HG03064 (cell line): ENCODE measurements around the gene FARS2.
"Not testable (repeated sequence)": the region's sequence is repeated elsewhere in the genome, so short reads cannot be mapped to it uniquely, and the experiment has no call there.

Experiments used
- ATAC-seq: cut with Tn5 transposase; IDR thresholded peaks from one replicate; pipeline ENCODE4 v1.9.1; 2021; ENCODE audit warnings: low read depth; ENCODE audit not compliant: unreplicated experiment

Gene FARS2

GRCh38 chr6:5796555-5796954 lies 535.2 kb downstream of the FARS2 start:
- ATAC-seq = not testable (repeated sequence)

GRCh38 chr6:5806406-5806805 lies 545.1 kb downstream of the FARS2 start:
- not testable (repeated sequence) for ATAC-seq

- ATAC-seq = no peak
These were observed 548.1 kb downstream of the FARS2 start for GRCh38 chr6:5809450-5809849.

GRCh38 chr6:5811997-5812396 lies 550.7 kb downstream of the FARS2 start:
- no peak for ATAC-seq

GRCh38 chr6:5813625-5814027 lies 552.3 kb downstream of the FARS2 start:
- peak; percentile 61 for ATAC-seq

- ATAC-seq = peak; percentile 14
These were observed 552.8 kb downstream of the FARS2 start for GRCh38 chr6:5814116-5814515.

GRCh38 chr6:5814901-5815300 lies 553.6 kb downstream of the FARS2 start:
- no peak for ATAC-seq

- no peak for ATAC-seq
These were observed 556.6 kb downstream of the FARS2 start for GRCh38 chr6:5817869-5818268.

- ATAC-seq = no peak
These were observed 557.6 kb downstream of the FARS2 start for GRCh38 chr6:5818959-5819358.
